GM23338 (cell line): Measurements from ENCODE around the gene NUMB. TPM values are rescaled to one million over a fixed set of nuclear protein-coding genes. Genes with fewer than 3 reads are reported as not detected.

ENCODE experiments used
- ATAC-seq: fragments of 200-7000 bp; cut with Tn5 transposase; 3 replicates; pipeline ENCODE4 v1.9.1; 2020
- DNase-seq: peaks from one replicate; pipeline ENCODE4 v3.0.0-alpha.2; 2015; ENCODE audit warnings: low spot score
- H2AFZ ChIP-seq: fragments of 200-600 bp; sonication (generic); 2 replicates; pipeline ENCODE4 v1.8.0; 2016; ENCODE audit warnings: antibody characterized with exemption, mild to moderate bottlenecking, moderate library complexity
- H3F3A ChIP-seq: fragments of 200-600 bp; sonication (generic); replicated peaks from 2 replicates; pipeline ENCODE4 v1.8.0; 2017; ENCODE audit warnings: antibody characterized with exemption, mixed run types, low read depth
- H3K27ac ChIP-seq: fragments of 200-600 bp; sonication (generic); 2 replicates; pipeline ENCODE4 v1.6.1; 2016; ENCODE audit warnings: low read depth
- H3K27me3 ChIP-seq: fragments of 200-600 bp; sonication (generic); 2 replicates; pipeline ENCODE4 v1.8.0; 2016; ENCODE audit warnings: mild to moderate bottlenecking, mixed run types, moderate library complexity; ENCODE audit not compliant: insufficient read depth
- H3K36me3 ChIP-seq: fragments of 200-600 bp; sonication (generic); 2 replicates; pipeline ENCODE4 v1.8.0; 2016; ENCODE audit warnings: mild to moderate bottlenecking; ENCODE audit not compliant: insufficient read depth
- H3K4me1 ChIP-seq: fragments of 200-600 bp; sonication (generic); 2 replicates; pipeline ENCODE4 v1.8.0; 2016; ENCODE audit warnings: mild to moderate bottlenecking, moderate library complexity; ENCODE audit not compliant: insufficient read depth
- H3K4me2 ChIP-seq: fragments of 200-600 bp; sonication (generic); 2 replicates; pipeline ENCODE4 v1.7.1; 2017; ENCODE audit warnings: mixed run types
- H3K4me3 ChIP-seq: fragments of 200-600 bp; sonication (generic); 2 replicates; pipeline ENCODE4 v1.6.1; 2016; ENCODE audit warnings: mixed run types
- H3K79me2 ChIP-seq: fragments of 200-600 bp; sonication (generic); replicated peaks from 2 replicates; pipeline ENCODE4 v1.8.0; 2017; ENCODE audit warnings: mild to moderate bottlenecking; ENCODE audit not compliant: insufficient read depth
- H3K9me2 ChIP-seq: fragments of 200-600 bp; sonication (generic); 2 replicates; pipeline ENCODE4 v1.8.0; 2017; ENCODE audit not compliant: insufficient read depth
- H4K20me1 ChIP-seq: fragments of 200-600 bp; sonication (generic); replicated peaks from 2 replicates; pipeline ENCODE4 v1.8.0; 2017; ENCODE audit warnings: mild to moderate bottlenecking; ENCODE audit not compliant: insufficient read depth
- H3K27ac Mint-ChIP-seq: 2 replicates; pipeline ENCODE4 v1.8.0; 2020; ENCODE audit warnings: inconsistent platforms, mild to moderate bottlenecking, moderate library complexity, mixed read lengths
- H3K27me3 Mint-ChIP-seq: 3 replicates; pipeline ENCODE4 v1.8.0; 2022; ENCODE audit warnings: low read depth, mild to moderate bottlenecking, moderate library complexity, mixed read lengths, inconsistent platforms; ENCODE audit not compliant: insufficient read depth, poor library complexity
- H3K36me3 Mint-ChIP-seq: 3 replicates; pipeline ENCODE4 v1.8.0; 2021; ENCODE audit warnings: low read depth, mild to moderate bottlenecking, inconsistent platforms, moderate library complexity, mixed read lengths
- H3K4me1 Mint-ChIP-seq: 3 replicates; pipeline ENCODE4 v1.8.0; 2020; ENCODE audit warnings: mild to moderate bottlenecking, inconsistent platforms, mixed read lengths
- H3K4me3 Mint-ChIP-seq: 3 replicates; pipeline ENCODE4 v1.8.0; 2021; ENCODE audit warnings: moderate library complexity, mild to moderate bottlenecking, inconsistent platforms, mixed read lengths
- H3K9me3 Mint-ChIP-seq: 3 replicates; pipeline ENCODE4 v1.8.0; 2020; ENCODE audit warnings: moderate library complexity, mild to moderate bottlenecking, inconsistent platforms, mixed read lengths
- EZH2 ChIP-seq: fragments of 200-600 bp; sonication (generic); IDR thresholded peaks from one replicate; pipeline ENCODE4 v1.8.0; 2017; ENCODE audit warnings: antibody characterized with exemption, mild to moderate bottlenecking, low read depth; ENCODE audit not compliant: unreplicated experiment
- EZH2phosphoT487 ChIP-seq: fragments of 200-600 bp; sonication (generic); IDR thresholded peaks from one replicate; pipeline ENCODE4 v1.8.1; 2018; ENCODE audit warnings: antibody characterized with exemption; ENCODE audit not compliant: unreplicated experiment
- JUNB ChIP-seq: IDR thresholded peaks from one replicate; pipeline ENCODE4 v1.6.1; 2016; ENCODE audit warnings: antibody characterized with exemption; ENCODE audit not compliant: unreplicated experiment
- POLR2AphosphoS5 ChIP-seq: IDR thresholded peaks from 2 replicates; pipeline ENCODE4 v1.6.1; 2016; ENCODE audit warnings: antibody characterized with exemption, low read depth
- STAT1 ChIP-seq: IDR thresholded peaks from one replicate; pipeline ENCODE4 v1.6.1; 2016; ENCODE audit warnings: antibody characterized with exemption; ENCODE audit not compliant: unreplicated experiment
- ZNF331 ChIP-seq: fragments of 250-450 bp; sonication (Bioruptor Pico); IDR thresholded peaks from 2 replicates; pipeline ENCODE4 v1.5.0; 2020; ENCODE audit warnings: low read depth, mild to moderate bottlenecking, moderate library complexity
- ZNF462 ChIP-seq: fragments of 250-450 bp; sonication (Bioruptor Pico); IDR thresholded peaks from 2 replicates; pipeline ENCODE4 v1.5.0; 2020; ENCODE audit warnings: mild to moderate bottlenecking, moderate library complexity
- polyA plus RNA-seq: library from polyadenylated mRNA; unstranded; fragments of >200 nt; fragmentation: Nextera tagmentation; extraction: Ambion mirVana; gene quantifications from 2 replicates; pipeline ENCODE4 v1.2.1, GENCODE V29; 2016
- total RNA-seq: library from RNA; depleted of rRNA; stranded (reverse); fragments of >200 nt; shearing (Covaris generic); gene quantifications from 2 replicates; pipeline ENCODE4 v1.2.3, GENCODE V29; 2014
- TF ChIP-seq, protein P1 (sequence below): IDR thresholded peaks from 2 replicates; pipeline ENCODE4 v1.6.1; 2016; ENCODE audit warnings: antibody characterized with exemption

The NUMB gene
- total and polyA plus RNA-seq, 2 experiments from 2014 or later: 32.1 to 36.7 TPM

- peaks cover 16% of the 10 kb centered on the region for H3K4me1 ChIP-seq
- no peaks in the 10 kb centered on the region for H3K9me2 ChIP-seq
- peaks cover 16% of the 10 kb centered on the region for H3K27me3 Mint-ChIP-seq
- no peak overlapping the region for H3K4me3 ChIP-seq
- peaks cover 30% of the 10 kb centered on the region for H3K79me2 ChIP-seq
- H3K27ac Mint-ChIP-seq: no peak overlapping the region
- no peaks in the 10 kb centered on the region for H3K36me3 Mint-ChIP-seq
- DNase-seq: no peak
- H3K27me3 ChIP-seq: no peaks in the 10 kb centered on the region
- H3F3A ChIP-seq: no peaks in the 10 kb centered on the region
- peak overlapping the region; percentile 35; the same call in 1 of the 3 replicates for H3K4me3 Mint-ChIP-seq
- H3K4me2 ChIP-seq: no peak overlapping the region
- no peak for ATAC-seq
- H3K36me3 ChIP-seq: no peaks in the 10 kb centered on the region
- H3K27ac ChIP-seq: no peak overlapping the region
- H3K9me3 Mint-ChIP-seq: no peaks in the 10 kb centered on the region; the same call in 2 of the 3 replicates
- TF ChIP-seq POLR2AphosphoS5: no peak
- TF ChIP-seq, protein P1, sequence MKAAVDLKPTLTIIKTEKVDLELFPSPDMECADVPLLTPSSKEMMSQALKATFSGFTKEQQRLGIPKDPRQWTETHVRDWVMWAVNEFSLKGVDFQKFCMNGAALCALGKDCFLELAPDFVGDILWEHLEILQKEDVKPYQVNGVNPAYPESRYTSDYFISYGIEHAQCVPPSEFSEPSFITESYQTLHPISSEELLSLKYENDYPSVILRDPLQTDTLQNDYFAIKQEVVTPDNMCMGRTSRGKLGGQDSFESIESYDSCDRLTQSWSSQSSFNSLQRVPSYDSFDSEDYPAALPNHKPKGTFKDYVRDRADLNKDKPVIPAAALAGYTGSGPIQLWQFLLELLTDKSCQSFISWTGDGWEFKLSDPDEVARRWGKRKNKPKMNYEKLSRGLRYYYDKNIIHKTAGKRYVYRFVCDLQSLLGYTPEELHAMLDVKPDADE: no peak
- TF ChIP-seq JUNB: no peak
- TF ChIP-seq STAT1: no peak
- no peak for TF ChIP-seq EZH2phosphoT487
- TF ChIP-seq ZNF331 (CRISPR knock-in tag): no peak
- no peak for TF ChIP-seq ZNF462 (CRISPR knock-in tag)
- TF ChIP-seq EZH2: no peak
- no peak overlapping the region for H2AFZ ChIP-seq
- H4K20me1 ChIP-seq: peaks cover 19% of the 10 kb centered on the region
- H3K4me1 Mint-ChIP-seq: peaks cover 33% of the 10 kb centered on the region
Measured at GRCh38 chr14:73459959-73460358, 1.6 kb upstream of the NUMB start.
